ENCODE data around the gene C4orf50. TPM values are rescaled to one million over a fixed set of nuclear protein-coding genes. Genes with fewer than 3 reads are reported as not detected.

C4orf50 gene
- total RNA-seq, 4 donors from 2014 or later, result not detected

GRCh38 chr4:6049278-6049677, 31.0 kb upstream of the C4orf50 start:
- peaks cover 39% of the 10 kb centered on the region for H3K27me3 ChIP-seq
- no peaks in the 10 kb centered on the region for H3K36me3 ChIP-seq
- DNase-seq (ENCODE audit: low spot score in 2 of 2), result no peak
- TF ChIP-seq POLR2A (IDR thresholded peaks at IDR 0.05) (no peak), CTCF (IDR thresholded peaks at IDR 0.05) (no peak), EP300 (IDR thresholded peaks at IDR 0.05) (no peak), POLR2AphosphoS5 (IDR thresholded peaks at IDR 0.05) (no peak)
- 80% methylated on average over 10 of the region's 12 CpGs for WGBS
- no peaks in the 10 kb centered on the region for H3K4me1 ChIP-seq
- H3K27ac ChIP-seq, result no peak overlapping the region
- no peaks in the 10 kb centered on the region for H3K9me3 ChIP-seq
- no peak overlapping the region for H3K4me3 ChIP-seq

- no peaks in the 10 kb centered on the region for H3K9me3 ChIP-seq
- no peaks in the 10 kb centered on the region for H3K4me1 ChIP-seq
- TF ChIP-seq EP300 (IDR thresholded peaks at IDR 0.05) (no peak), POLR2A (IDR thresholded peaks at IDR 0.05) (no peak), CTCF (IDR thresholded peaks at IDR 0.05) (no peak), POLR2AphosphoS5 (IDR thresholded peaks at IDR 0.05) (no peak)
- 66% methylated on average over 12 of the region's 12 CpGs for WGBS
- H3K27ac ChIP-seq, result no peak overlapping the region
- DNase-seq (ENCODE audit: low spot score in 2 of 2), result no peak
- H3K4me3 ChIP-seq, result no peak overlapping the region
- H3K27me3 ChIP-seq, result peaks cover 46% of the 10 kb centered on the region
- no peaks in the 10 kb centered on the region for H3K36me3 ChIP-seq
These were observed 30.3 kb upstream of the C4orf50 start for GRCh38 chr4:6048537-6048936.

GRCh38 chr4:6047130-6047673, 29.0 kb upstream of the C4orf50 start:
- Histone ChIP-seq H3K4me3 (no peak overlapping the region), H3K4me1 (no peaks in the 10 kb centered on the region), H3K27me3 (peaks cover 57% of the 10 kb centered on the region), H3K27ac (no peak overlapping the region), H3K9me3 (no peaks in the 10 kb centered on the region), H3K36me3 (no peaks in the 10 kb centered on the region)
- DNase-seq (ENCODE audit: low spot score in 2 of 2), result no peak
- 70% methylated on average over 14 of the region's 15 CpGs for WGBS
- no peak for TF ChIP-seq CTCF (IDR thresholded peaks at IDR 0.05)
- TF ChIP-seq EP300 (IDR thresholded peaks at IDR 0.05), result no peak
- no peak for TF ChIP-seq POLR2A (IDR thresholded peaks at IDR 0.05)
- TF ChIP-seq POLR2AphosphoS5 (IDR thresholded peaks at IDR 0.05), result no peak

- H3K36me3 ChIP-seq, result no peaks in the 10 kb centered on the region
- H3K27ac ChIP-seq, result no peak overlapping the region
- TF ChIP-seq POLR2AphosphoS5 (IDR thresholded peaks at IDR 0.05), result no peak
- no peaks in the 10 kb centered on the region for H3K4me1 ChIP-seq
- no peaks in the 10 kb centered on the region for H3K9me3 ChIP-seq
- peaks cover 58% of the 10 kb centered on the region for H3K27me3 ChIP-seq
- WGBS, result 93% methylated on average over 11 of the region's 14 CpGs
- DNase-seq (ENCODE audit: low spot score in 2 of 2), result no peak
- H3K4me3 ChIP-seq, result no peak overlapping the region
These were observed 28.4 kb upstream of the C4orf50 start for GRCh38 chr4:6046526-6047129.

GRCh38 chr4:6044805-6045204, 26.6 kb upstream of the C4orf50 start:
- TF ChIP-seq EP300 (IDR thresholded peaks at IDR 0.05) (no peak), POLR2A (IDR thresholded peaks at IDR 0.05) (no peak), CTCF (IDR thresholded peaks at IDR 0.05) (no peak)
- peaks cover 44% of the 10 kb centered on the region for H3K27me3 ChIP-seq
- WGBS, result 30% methylated on average over 7 of the region's 9 CpGs
- H3K36me3 ChIP-seq, result no peaks in the 10 kb centered on the region
- no peaks in the 10 kb centered on the region for H3K4me1 ChIP-seq
- no peak for DNase-seq (ENCODE audit: low spot score in 2 of 2)
- no peaks in the 10 kb centered on the region for H3K9me3 ChIP-seq
- H3K27ac ChIP-seq, result no peak overlapping the region
- no peak overlapping the region for H3K4me3 ChIP-seq

GRCh38 chr4:6044276-6044675, 26.0 kb upstream of the C4orf50 start:
- Histone ChIP-seq H3K4me3 (no peak overlapping the region), H3K4me1 (no peaks in the 10 kb centered on the region), H3K27ac (no peak overlapping the region), H3K36me3 (no peaks in the 10 kb centered on the region), H3K27me3 (peaks cover 43% of the 10 kb centered on the region), H3K9me3 (no peaks in the 10 kb centered on the region)
- DNase-seq (ENCODE audit: low spot score in 2 of 2), result no peak
- TF ChIP-seq EP300 (IDR thresholded peaks at IDR 0.05) (no peak), CTCF (IDR thresholded peaks at IDR 0.05) (no peak), POLR2A (IDR thresholded peaks at IDR 0.05) (no peak)
- WGBS, result 49% methylated on average over 9 of the region's 9 CpGs

All from suprapubic skin (tissue), 4 donors.